ENCODE measurements around the gene JKAMP.

JKAMP gene

GRCh38 chr14:59481407-59481806, 2.9 kb upstream of the JKAMP start:
- DNase-seq (ENCODE audit: low read depth, low spot score) = no peak

DNA sequence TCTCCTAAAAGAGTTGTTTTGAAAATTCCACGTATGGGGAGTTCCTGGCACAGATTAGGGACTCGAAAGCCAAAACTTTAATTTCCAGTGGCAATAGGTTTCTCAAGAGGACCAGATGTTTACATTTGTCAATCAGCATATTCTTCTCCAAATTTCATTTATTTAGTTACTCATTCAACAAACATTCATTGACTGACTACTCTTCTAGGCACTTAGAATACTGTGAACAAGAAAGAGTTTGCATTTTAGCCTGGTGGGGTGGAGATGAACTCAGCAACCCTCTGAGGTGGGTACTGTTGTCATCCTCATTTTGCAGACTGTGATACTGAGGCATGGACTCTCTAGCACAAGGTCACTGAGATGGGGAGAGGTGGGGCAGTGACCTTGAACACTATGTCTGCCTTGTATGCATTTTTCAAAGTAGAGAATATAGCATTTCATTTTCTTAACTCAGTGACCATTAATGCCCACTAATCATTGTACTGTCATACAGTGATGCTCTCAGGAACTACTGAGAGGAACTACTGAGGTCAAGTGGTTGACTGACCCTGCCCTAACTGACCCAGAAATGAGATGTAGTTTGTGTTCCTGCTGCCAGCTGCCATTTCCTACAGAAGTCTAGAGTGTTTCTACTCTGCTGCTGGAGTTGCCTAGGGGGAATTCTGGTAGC, 2.3 kb upstream of the JKAMP start:
- no peak for DNase-seq (ENCODE audit: low read depth, low spot score)

- no peak for DNase-seq (ENCODE audit: low read depth, low spot score)
Observed at GRCh38 chr14:59482541-59483331, 1.6 kb upstream of the JKAMP start.

DNA sequence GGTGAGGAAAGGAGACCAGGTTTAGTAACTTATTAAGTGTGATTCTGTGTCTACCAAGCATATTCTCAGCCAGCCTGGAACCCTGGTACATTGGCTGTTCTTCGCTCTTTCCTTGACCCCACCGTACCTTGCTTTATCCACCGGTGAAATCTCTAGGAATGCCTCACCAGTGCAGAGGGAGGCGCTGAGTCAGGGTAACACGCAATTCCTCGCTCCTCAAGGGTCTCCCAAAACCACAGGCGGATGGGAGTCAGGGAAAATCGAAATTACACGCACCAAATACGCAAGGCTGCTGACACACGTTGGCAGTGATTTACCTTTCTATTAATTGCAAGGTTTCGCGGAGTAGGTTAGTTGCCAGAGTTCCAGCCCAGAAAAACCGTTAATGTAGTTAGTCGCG, 954 bp upstream of the JKAMP start:
- DNase-seq (ENCODE audit: low read depth, low spot score) = no peak

- DNase-seq (ENCODE audit: low read depth, low spot score) = no peak
Observed at GRCh38 chr14:59484639-59485175, 390 bp downstream of the JKAMP start.

- DNase-seq (ENCODE audit: low read depth, low spot score) = no peak
Observed at GRCh38 chr14:59490756-59491155, 6.4 kb downstream of the JKAMP start.

DNA sequence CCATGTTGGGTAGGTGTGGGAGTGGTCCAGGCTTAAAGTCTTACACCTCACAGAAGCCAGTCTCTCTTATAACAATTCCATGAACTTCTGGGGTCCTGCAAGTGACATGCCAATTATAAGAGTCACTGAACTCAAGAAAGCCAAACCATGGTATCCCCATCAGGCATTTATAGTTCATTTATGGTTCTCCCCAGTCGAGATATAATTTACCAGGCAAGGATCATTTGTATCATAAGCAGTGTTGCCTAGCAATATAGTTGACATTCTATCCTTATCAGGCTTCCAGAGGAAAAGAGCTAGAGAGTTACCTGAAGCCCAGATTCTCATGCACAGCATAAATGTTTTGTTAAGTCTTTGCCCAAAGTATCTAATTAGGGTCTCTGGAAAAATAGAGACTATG, 8.1 kb downstream of the JKAMP start:
- DNase-seq (ENCODE audit: low read depth, low spot score) = no peak

DNA sequence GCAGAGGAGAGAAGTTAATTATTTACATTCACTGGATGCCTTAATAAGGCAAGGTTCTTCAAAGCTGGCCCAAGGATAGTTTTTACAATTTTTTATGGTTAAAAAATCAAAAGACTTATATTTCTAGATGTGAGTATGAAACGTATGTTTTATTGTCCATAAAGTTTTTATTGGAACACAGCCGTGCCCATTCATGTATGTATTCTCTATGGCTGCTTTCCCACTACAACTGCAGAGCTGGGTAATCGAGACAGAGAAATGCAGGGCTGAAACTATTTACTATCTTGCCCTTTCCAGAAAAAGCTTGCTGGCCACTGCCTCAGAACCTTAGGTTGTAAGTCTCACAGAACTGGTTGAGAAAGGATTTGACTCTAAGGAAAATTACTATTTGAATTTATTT, 16.4 kb downstream of the JKAMP start:
- no peak for DNase-seq (ENCODE audit: low read depth, low spot score)

DNA sequence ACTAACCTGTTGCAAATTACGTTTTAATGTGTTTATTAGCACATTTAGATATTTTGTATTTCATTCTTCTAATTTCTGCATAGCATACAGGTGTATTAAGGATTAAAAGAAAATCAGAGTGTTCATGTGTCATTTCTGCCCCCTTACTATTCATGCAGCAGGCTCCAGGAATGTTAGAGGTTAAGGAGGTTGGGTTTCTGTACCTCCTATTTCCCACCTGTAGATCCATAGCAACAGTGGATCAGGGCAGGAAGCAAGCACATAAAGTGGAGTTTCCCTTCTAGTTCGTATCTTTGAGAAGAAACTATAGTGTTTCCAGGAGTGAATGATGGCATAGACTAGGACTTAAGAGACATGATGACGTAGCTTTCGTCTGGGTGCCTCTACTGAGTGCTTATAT, 18.9 kb downstream of the JKAMP start:
- DNase-seq (ENCODE audit: low read depth, low spot score) = no peak

- DNase-seq (ENCODE audit: low read depth, low spot score) = peak; percentile 52
Observed at GRCh38 chr14:59507063-59507751, 22.9 kb downstream of the JKAMP start.

DNA sequence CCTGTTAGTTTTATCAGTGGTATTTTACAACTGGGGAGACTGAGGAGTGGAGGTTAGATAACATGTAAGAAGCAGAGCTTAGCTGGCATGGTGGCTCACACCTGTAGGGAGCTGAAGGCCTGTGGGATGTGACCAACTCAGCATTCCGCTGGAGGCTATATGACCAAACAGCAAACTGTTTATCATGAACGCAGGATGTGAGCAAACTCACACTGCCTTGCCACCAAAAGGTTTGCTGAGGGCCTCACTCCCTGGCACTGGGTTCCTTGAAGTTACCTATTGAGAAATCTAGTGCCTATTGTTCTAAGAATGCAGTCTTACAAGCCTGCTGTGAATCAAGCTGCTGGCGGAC, 23.4 kb downstream of the JKAMP start:
- DNase-seq (ENCODE audit: low read depth, low spot score) = no peak

DNA sequence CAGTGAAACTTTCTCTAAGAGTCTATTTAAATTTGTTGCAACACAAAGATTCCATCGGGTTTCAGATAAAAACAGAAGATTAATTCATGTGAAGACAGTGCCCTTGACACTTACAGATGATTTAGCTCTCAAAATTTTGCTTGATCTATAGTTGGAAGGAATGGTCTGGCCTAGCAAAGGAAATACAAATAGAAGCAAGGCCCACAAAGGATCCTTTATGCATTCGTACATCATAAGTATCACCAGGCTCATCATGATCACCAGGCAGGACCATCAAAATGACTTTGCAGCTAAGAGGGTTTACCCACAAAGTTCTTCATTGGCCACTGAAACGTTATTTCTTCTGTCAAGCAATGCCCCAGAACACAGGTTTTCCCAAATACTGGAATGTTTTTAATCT, 24.8 kb downstream of the JKAMP start:
- DNase-seq (ENCODE audit: low read depth, low spot score) = no peak

DNA sequence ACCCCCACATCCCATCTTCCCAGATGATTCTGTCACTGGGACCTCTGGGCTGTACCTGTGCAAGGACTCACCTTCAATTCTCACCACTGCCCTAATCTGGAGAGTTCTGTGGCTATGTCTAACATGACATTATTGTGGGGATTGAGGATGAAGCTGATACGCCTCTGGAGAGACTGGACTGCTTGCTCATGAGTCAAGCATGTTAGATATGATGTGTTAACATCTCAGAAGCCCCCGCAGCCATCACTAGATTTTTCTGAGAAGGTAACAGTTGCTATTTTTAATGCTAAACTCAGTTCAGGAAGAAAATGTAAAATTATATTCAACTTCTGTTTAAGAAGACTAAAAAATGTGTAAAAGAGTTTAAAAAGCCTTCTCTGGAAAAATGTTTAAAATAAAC, 25.7 kb downstream of the JKAMP start:
- DNase-seq (ENCODE audit: low read depth, low spot score) = no peak

- no peak for DNase-seq (ENCODE audit: low read depth, low spot score)
Observed at GRCh38 chr14:59510966-59511365, 26.6 kb downstream of the JKAMP start.

DNA sequence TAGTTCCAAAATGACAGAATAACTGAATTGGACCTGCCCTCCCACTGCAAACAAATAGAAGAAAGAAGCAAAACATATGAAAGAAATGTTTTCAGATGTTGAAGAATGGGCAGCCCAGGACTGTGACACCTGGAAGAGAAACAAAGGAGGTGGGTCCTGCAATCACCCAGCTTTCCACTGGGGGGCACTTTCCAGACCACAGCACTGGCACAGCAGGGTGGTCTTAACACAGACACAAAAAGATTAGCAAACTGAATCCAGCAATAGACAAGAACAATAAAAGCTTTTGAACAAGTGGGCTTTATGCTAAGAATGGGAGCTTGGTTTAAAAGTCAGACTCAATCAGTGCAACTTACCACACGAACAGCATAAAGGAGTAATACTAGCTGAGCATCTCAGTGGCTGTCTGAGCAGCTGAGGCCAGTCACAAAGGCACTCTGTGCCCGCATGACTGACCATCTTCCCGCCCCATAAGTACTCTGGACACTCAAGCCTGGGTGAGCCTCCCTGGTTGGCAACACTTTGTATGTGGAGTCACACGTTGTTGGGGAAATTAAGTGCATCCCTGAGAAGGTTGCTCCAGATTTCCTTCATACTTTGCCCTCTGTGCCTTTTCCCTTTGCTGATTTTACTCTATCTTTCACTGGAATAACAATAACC, 27.7 kb downstream of the JKAMP start:
- DNase-seq (ENCODE audit: low read depth, low spot score) = peak; percentile 7

- DNase-seq (ENCODE audit: low read depth, low spot score) = no peak
Observed at GRCh38 chr14:59520224-59520623, 35.9 kb downstream of the JKAMP start.

DNA sequence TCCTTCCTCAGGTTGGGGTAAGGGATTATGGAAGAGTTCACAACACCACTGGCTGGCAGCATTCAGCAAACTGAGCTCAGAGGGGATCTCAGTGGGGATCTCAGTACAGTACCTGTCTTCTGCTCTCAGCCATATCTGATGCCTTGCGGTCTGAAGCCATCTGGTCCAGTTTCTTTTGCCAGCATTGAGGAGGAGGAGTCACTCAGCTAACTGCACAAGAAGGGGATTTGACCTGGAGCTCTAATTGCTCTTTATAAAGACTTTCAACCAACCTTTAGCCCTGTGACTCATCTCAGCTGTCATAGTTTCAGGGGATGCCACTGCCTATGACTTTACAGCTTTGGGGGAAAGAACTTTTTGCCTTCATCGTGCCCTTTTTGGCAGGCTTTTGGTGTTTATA, 44.9 kb downstream of the JKAMP start:
- DNase-seq (ENCODE audit: low read depth, low spot score) = no peak

DNA sequence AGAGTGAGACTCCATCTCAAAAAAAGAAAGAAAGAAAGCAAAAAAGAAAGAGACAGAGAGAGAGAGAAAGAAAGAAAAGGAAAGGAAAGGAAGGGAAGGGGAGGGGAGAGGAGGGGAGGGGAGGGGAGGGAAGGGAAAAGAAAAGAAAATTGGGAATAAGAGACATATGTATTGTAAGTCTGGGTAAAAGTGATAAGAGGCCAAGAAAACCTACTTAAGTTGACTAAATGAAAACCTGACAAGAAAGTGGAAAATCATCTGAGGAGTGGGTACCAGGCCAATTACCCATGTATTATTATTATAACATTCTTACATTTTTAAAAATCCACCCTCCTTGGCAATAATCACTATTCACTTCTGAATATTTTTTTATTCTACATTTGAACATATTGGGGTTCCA, 46.0 kb downstream of the JKAMP start:
- DNase-seq (ENCODE audit: low read depth, low spot score) = no peak

GRCh38 chr14:59532419-59532818, 48.1 kb downstream of the JKAMP start:
- no peak for DNase-seq (ENCODE audit: low read depth, low spot score)

DNA sequence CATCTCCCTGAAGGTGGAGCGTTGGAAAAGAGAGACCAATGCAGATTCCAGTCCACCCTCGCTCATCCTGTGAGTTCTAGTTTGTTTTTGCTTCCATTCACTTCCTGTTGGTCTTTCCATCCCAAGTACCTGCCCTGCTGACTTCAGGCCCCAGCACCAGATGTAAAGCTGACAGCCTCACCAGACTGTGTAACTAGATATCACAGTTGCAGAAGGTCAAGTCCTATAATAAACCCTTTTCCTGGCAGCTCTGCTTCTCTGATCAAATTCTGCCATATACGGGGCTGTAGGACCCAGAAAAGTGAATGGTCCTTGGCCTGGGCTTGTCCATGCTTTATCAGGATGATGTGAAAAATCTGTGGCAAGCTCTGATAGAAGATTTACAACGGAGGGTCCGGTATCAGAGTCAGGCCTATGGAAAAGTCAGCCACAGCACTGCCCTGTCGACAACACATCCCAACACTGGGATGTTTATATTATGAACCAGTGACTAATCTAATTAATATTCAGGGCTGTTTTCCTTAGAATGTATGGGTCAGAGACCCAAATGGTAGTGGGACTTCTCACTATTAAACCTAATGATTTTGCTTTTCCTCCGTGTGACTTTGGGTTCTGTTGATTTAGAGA, 50.2 kb downstream of the JKAMP start:
- no peak for DNase-seq (ENCODE audit: low read depth, low spot score)

- no peak for DNase-seq (ENCODE audit: low read depth, low spot score)
Observed at GRCh38 chr14:59537476-59537875, 53.2 kb downstream of the JKAMP start.

DNA sequence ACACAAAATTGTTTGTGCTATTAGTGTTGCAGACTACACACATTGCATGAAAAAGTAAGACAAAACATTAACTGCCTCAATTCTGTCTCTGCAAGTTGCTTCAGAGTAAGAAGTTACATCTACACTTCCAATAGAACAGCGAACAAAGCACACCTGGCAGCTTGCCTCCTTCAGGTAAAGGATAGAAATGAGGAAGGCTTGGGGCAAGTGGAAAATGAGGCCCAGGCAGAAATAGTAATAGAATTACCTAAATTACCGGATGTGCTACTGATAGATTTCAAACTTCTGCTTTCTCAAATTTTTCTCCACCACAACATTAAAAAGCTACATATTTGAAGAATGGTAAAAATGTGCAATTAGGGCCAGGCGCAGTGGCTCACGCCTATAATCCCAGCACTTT, 54.6 kb downstream of the JKAMP start:
- DNase-seq (ENCODE audit: low read depth, low spot score) = no peak

Data from iPS DF 19.7 (cell line).